Ovary (tissue), 3 donors: Measurements from ENCODE around the gene ADAR.

ENCODE experiments used
- EP300 ChIP-seq: sonication (generic); formaldehyde crosslinking; IDR thresholded peaks from one replicate; pipeline ENCODE4 v1.6.1; 2017; ENCODE audit warnings: antibody characterized with exemption
- POLR2A ChIP-seq: fragments of 450-650 bp; IDR thresholded peaks from one replicate; pipeline ENCODE4 v1.6.1; 2017; ENCODE audit warnings: antibody characterized with exemption, mild to moderate bottlenecking, moderate library complexity
- TF ChIP-seq, protein P1 (sequence below), 3 donors: fragments of 450-650 bp in 2 of 3; fragments of 200-600 bp in 1 of 3; IDR thresholded peaks; one replicate each; pipeline versions ENCODE4 v1.5.1 to v1.8.0; 2016 to 2022; ENCODE audit warnings: antibody characterized with exemption in 3 of 3, mild to moderate bottlenecking in 1 of 3
- donor health status: DM: no; HTN: no; CAD: no.

DNA sequence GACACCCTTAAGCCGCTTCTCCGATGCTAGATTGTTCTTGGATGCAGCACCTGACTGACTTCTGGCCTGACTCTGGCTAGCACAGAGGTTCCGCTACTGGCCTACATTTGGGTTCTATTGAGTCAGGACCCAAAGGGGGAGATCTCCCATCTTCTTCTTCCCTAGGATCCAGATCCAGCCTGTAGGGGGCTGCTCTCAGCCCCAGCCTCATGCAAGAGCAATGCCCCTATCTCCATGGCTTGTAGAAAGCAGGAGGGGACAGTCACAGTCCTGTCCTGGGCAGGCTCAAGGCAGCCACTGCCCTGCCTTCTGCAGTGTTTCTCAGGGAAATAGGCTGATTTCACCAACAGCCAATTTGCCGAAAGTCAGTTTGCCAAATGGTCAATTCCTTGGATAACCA lies 6.3 kb upstream of the ADAR start:
- TF ChIP-seq, protein P1, sequence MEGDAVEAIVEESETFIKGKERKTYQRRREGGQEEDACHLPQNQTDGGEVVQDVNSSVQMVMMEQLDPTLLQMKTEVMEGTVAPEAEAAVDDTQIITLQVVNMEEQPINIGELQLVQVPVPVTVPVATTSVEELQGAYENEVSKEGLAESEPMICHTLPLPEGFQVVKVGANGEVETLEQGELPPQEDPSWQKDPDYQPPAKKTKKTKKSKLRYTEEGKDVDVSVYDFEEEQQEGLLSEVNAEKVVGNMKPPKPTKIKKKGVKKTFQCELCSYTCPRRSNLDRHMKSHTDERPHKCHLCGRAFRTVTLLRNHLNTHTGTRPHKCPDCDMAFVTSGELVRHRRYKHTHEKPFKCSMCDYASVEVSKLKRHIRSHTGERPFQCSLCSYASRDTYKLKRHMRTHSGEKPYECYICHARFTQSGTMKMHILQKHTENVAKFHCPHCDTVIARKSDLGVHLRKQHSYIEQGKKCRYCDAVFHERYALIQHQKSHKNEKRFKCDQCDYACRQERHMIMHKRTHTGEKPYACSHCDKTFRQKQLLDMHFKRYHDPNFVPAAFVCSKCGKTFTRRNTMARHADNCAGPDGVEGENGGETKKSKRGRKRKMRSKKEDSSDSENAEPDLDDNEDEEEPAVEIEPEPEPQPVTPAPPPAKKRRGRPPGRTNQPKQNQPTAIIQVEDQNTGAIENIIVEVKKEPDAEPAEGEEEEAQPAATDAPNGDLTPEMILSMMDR (IDR thresholded peaks at IDR 0.05), result no peak
- TF ChIP-seq EP300, result no peak
- no peak for TF ChIP-seq POLR2A
